ELF-1 (cell line): ENCODE data around the gene VAV3.

ENCODE experiments used
- DNase-seq: peaks from one replicate; pipeline ENCODE4 v3.0.0-alpha.2; 2016; ENCODE audit warnings: low read depth, low spot score

The VAV3 gene

GRCh38 chr1:107593501-107594209, 371.3 kb downstream of the VAV3 start:
- DNase-seq, result no peak

- no peak for DNase-seq
These were observed 373.9 kb downstream of the VAV3 start for GRCh38 chr1:107590900-107591622.

GRCh38 chr1:107590087-107590486, 374.9 kb downstream of the VAV3 start:
- DNase-seq, result no peak

GRCh38 chr1:107588321-107588720, 376.7 kb downstream of the VAV3 start:
- DNase-seq, result no peak

GRCh38 chr1:107575226-107575625, 389.8 kb downstream of the VAV3 start:
- no peak for DNase-seq

- DNase-seq, result no peak
These were observed 390.9 kb downstream of the VAV3 start for GRCh38 chr1:107574044-107574443.

GRCh38 chr1:107572674-107573211, 392.2 kb downstream of the VAV3 start:
- DNase-seq, result no peak

- DNase-seq, result no peak
These were observed 394.2 kb downstream of the VAV3 start for GRCh38 chr1:107570768-107571167.

- DNase-seq, result no peak
These were observed 401.5 kb downstream of the VAV3 start for GRCh38 chr1:107563441-107563840.

- DNase-seq, result no peak
These were observed 405.1 kb downstream of the VAV3 start for GRCh38 chr1:107559881-107560280.

GRCh38 chr1:107557095-107557494, 407.9 kb downstream of the VAV3 start:
- no peak for DNase-seq

- DNase-seq, result no peak
These were observed 409.4 kb downstream of the VAV3 start for GRCh38 chr1:107555578-107555977.

GRCh38 chr1:107552781-107553180, 412.2 kb downstream of the VAV3 start:
- DNase-seq, result no peak

GRCh38 chr1:107551456-107551855, 413.5 kb downstream of the VAV3 start:
- DNase-seq, result no peak

GRCh38 chr1:107550358-107550757, 414.6 kb downstream of the VAV3 start:
- no peak for DNase-seq

- DNase-seq, result no peak
These were observed 415.7 kb downstream of the VAV3 start for GRCh38 chr1:107549152-107549810.

GRCh38 chr1:107548276-107548675, 416.7 kb downstream of the VAV3 start:
- no peak for DNase-seq

GRCh38 chr1:107547363-107548155, 417.4 kb downstream of the VAV3 start:
- DNase-seq, result no peak

GRCh38 chr1:107546576-107546975, 418.4 kb downstream of the VAV3 start:
- DNase-seq, result no peak

GRCh38 chr1:107545879-107546278, 419.1 kb downstream of the VAV3 start:
- DNase-seq, result no peak

- DNase-seq, result no peak
These were observed 419.9 kb downstream of the VAV3 start for GRCh38 chr1:107545056-107545577.
